GM18517 (cell line): Measurements from ENCODE around the gene EEF2K.

Source experiments
- ATAC-seq: cut with Tn5 transposase; IDR thresholded peaks from one replicate; pipeline ENCODE4 v1.9.1; 2021; ENCODE audit warnings: mild to moderate bottlenecking, moderate library complexity; ENCODE audit not compliant: unreplicated experiment

Gene EEF2K

DNA sequence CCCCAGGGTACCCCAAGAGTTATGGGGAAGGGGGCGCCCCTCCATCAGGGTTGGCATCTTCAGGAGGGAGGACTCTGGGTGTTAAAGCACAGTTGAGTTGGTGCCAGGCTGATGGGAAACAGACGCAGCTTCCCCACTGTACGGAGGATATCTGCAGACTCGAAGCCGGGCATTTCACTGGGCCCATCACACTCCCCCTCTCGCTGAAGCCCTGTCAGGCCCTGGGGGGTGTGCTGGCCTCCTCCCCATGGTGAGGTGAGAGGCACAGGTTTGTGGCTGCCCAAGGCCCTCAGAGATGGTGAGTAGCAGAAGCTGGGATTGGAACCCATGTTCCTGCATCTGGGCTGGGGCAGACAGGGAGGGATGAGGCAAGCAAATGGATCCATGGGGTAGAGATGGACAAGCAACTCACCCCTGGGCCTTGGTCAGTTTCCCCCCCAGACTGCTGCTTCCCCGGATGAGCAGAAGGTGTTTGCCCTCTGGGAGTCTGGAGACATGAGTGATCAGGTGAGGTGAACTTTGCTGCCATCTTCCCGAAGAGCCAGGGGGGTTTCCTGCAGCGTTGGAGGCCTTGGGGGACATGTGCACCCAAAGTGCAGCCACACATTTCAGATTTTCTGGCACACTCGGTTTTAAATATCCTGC lies 122.1 kb downstream of the EEF2K start:
- no peak for ATAC-seq

DNA sequence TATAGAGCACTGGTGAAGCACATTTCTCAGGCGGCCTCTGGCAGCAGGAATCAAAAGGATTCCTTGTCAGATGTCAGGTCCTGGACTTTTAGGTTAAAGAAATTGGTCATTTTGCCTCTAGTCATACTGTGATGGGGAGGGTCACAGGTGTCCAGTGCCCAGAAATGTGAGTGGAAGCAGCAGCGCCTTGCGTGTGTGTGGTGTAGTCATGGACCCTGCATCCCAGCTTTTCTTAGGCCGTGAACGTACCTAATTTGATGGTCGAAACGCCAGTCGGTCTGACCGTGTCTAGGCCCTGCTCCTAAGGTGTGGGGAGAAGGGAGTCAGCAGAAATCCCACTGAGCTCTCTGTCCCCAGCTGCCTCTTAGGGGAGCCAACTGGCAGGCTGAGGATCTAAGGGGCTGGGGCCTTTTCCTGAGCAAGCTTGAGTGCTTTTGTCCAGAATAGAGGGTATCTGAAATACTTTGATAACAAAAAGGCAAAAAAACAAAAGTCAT lies 123.2 kb downstream of the EEF2K start:
- ATAC-seq: no peak

DNA sequence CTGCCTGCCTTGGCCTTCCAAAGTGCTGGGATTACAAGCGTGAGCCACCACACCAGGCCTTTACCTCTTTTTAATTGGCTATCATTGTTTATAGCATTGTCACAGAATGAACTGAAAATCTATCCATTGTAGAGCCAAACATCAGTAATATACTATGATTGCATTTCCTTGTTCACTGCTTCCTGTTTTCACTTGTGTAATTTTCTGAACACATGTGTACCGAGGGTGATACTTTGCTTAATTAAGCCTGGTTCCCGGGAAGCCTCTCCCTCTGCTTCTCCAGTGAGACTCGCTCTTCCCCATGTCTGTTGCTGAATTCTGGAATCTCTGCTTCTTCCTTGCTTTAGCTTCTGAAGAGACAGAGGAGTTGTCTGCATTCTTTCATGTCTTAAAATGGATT lies 124.2 kb downstream of the EEF2K start:
- ATAC-seq: no peak

DNA sequence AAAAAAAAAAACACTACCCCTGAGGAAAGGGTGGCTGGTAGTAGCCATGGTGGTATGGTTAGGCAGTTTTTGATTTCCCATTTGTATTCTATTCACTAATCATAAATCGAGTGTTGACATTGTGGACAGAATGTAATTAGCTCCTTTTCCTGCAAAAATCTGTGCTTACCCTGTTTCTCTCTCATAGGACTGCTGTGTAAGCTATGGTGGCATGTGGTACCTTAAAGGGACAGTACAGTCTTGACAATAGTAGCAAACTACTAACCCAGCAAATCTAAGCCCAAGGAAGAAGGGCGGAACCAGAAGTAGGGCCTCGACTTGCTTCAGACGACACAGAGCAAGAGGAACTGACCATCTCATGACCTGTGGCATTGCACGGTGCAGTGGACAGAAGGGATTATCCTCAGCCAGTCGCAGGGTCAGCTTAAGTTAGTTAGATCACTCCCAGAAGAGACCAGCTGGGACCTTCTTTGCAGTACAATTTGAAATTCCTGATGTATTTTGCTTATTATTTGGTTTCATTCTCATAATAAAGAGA lies 127.4 kb downstream of the EEF2K start:
- ATAC-seq: no peak

DNA sequence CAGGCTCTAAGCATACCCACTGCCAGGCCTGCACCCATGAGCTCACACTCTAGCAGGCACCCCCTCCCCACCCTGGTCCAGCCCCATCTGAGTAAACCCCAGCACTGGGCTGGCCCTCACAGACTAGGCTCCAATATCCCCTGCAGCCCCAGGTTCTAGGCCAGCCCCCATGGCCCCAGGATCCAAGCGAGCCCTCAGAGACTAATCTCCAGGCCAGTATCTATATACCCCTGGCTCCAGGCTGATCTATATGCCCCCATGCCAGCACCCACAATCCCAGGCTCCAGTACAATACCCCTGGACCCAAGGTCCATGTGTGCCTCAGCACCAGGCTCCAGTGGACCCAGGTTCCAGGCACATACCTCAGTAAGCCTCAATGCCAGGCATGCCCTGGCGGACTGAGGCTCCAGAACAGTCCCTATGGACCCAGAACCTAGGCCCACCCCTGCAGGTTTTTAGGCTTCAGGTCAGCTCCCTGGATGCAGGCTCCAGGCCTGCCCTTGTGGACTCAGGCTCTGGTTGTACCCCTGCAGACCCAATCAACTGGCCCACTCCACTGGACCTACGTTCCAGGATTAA lies 129.7 kb downstream of the EEF2K start:
- no peak for ATAC-seq

DNA sequence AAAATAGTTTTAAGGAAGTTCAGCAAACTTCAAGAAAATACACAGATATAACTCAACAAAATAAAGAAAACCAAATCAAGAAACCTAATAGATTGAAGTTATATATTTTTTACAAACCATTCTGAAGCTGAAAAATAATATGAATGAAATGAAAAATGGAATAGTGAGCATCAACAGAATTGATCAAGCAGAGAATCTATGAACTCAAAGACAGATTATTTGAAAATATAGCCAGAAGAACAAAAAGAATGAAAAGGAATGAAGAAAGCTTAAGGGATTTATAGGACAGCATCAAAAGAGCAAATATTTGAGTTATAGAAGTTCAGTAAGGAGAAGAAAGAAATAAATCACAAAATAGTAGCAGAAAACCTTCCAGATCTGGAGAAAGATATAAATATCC lies 130.5 kb downstream of the EEF2K start:
- no peak for ATAC-seq

DNA sequence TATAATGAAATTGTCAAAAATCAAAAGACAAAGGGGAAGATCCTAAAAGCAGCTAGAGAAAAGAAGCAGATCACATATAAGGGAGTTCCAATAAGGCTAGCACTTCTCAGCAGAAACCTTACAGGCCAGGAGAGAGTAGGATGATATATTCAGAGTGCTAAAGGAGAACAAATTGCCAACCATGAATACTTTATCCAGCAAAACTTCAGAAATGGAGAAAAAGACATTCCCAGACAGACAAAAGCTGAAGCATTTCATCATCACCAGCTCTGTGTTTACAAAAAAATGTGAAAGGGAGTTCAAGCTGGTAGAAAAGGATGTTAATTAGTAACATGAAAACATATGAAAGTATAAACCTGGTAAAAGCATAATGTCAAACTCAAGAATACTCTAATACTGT lies 131.0 kb downstream of the EEF2K start:
- no peak for ATAC-seq

DNA sequence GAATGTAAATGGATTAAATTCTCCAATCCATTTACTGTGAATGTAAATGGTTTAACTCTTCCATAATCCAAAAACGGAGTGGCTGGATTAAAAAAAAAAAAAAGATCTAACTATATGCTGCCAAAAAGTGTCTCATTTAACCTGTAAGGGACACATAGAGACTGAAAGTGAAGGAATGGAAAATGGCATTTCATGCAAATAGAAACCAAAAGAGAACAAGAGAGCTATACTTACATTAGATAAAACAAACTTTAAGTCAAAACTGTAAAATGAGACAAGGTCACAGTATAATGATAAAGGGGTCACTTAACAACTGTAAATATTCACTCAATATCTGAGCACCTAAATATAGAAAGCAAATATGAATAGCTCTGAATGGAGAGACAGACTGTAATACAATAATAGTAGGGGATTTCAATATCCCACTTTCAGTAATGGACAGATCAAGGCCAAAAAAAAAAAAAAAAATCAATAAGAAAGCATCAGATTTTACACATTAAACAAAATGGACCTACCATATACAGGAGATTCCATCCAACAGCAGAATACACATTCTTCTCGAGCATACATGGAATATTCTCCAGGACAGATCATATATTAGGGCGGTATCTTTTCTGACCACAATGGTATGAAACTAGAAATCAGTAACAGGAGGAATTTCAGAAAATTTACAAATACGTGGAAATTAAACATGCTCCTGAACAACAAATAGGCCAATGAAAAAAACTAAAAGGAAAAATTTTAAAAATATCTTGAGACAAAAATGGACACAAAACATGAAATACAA lies 132.0 kb downstream of the EEF2K start:
- no peak for ATAC-seq
